Thymus (tissue), 11 donors: Measurements from ENCODE around the gene APBB1. TPM values are rescaled to one million over a fixed set of nuclear protein-coding genes. Genes with fewer than 3 reads are reported as not detected.

Experiments
- DNase-seq, 9 donors: peaks; one replicate each; pipeline ENCODE4 v3.0.0-alpha.2; 2013; ENCODE audit warnings: low spot score in 9 of 9, low read depth in 6 of 9, missing footprints in 1 of 9
- H3K27ac ChIP-seq, 2 donors: one replicate each; pipeline ENCODE4 v1.5.1; 2013; ENCODE audit warnings: control low read depth in 1 of 2, low read depth in 1 of 2, low read length in 1 of 2, mild to moderate bottlenecking in 1 of 2, moderate library complexity in 1 of 2
- H3K27me3 ChIP-seq, 2 donors: one replicate each; pipeline ENCODE4 v1.5.1; 2013; ENCODE audit warnings: low read length in 1 of 2; ENCODE audit not compliant: control insufficient read depth in 2 of 2, insufficient read depth in 1 of 2
- H3K36me3 ChIP-seq, 2 donors: one replicate each; pipeline ENCODE4 v1.5.1; 2013; ENCODE audit warnings: low read length in 1 of 2, mild to moderate bottlenecking in 1 of 2, moderate library complexity in 1 of 2; ENCODE audit not compliant: control insufficient read depth in 2 of 2, insufficient read depth in 2 of 2
- H3K4me1 ChIP-seq, 2 donors: one replicate each; pipeline ENCODE4 v1.5.1; 2013; ENCODE audit warnings: low read length in 2 of 2; ENCODE audit not compliant: control insufficient read depth in 2 of 2, insufficient read depth in 2 of 2
- H3K4me3 ChIP-seq, 2 donors: one replicate each; pipeline ENCODE4 v1.5.1; 2013; ENCODE audit warnings: low read length in 2 of 2, control low read depth in 1 of 2, mild to moderate bottlenecking in 1 of 2
- H3K9me3 ChIP-seq, 2 donors: one replicate each; pipeline ENCODE4 v1.5.1; 2013; ENCODE audit warnings: low read length in 1 of 2, mild to moderate bottlenecking in 1 of 2; ENCODE audit not compliant: control insufficient read depth in 2 of 2, insufficient read depth in 1 of 2
- WGBS: extraction: QIAGEN DNeasy Blood & Tissue Kit; methylation state at CpG from one replicate; pipeline ENCODE4 v1.1.7; 2013; 5-methylcytosine and 5-hydroxymethylcytosine counted together
- polyA plus RNA-seq: library from polyadenylated mRNA; stranded (reverse); fragments of 200-250 nt; gene quantifications from one replicate; pipeline ENCODE4 v1.2.3, GENCODE V29; 2013
- total RNA-seq: library from RNA; stranded (reverse); fragments of 120-200 nt; gene quantifications from one replicate; pipeline ENCODE4 v1.2.4, GENCODE V29; 2013
- donor health status: healthy.

APBB1 gene
- total and polyA plus RNA-seq, 2 donors = 47.0 to 70.6 TPM

DNA sequence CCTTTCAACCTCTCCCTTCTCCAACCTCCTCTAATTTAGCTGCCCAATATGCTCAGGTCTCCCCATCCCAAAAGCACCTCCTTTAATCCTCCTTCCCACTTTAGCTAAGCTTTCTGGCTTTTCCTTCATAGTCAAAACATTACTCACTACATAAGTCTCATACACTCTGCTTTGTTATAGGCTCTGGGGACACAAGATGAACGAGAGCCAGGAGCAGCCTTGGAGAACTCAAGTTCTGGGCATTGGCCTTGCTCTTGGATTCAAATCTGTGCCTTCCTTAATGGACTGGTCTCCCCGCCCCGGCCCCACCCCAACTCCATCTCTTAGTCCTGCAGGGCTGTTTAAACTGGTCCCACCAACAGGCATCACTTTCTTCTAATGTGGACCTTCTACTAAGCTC, 33.3 kb upstream of the APBB1 start:
- WGBS = 95% methylated on average over 3 of the region's 3 CpGs
- no peak overlapping the region for H3K27ac ChIP-seq
- peaks cover 4 to 18% of the 10 kb centered on the region in 2 donors for H3K36me3 ChIP-seq
- H3K27me3 ChIP-seq = no peaks in the 10 kb centered on the region
- no peaks in the 10 kb centered on the region for H3K4me1 ChIP-seq
- H3K4me3 ChIP-seq = no peak overlapping the region
- DNase-seq = no peak
- no peaks in the 10 kb centered on the region for H3K9me3 ChIP-seq

DNA sequence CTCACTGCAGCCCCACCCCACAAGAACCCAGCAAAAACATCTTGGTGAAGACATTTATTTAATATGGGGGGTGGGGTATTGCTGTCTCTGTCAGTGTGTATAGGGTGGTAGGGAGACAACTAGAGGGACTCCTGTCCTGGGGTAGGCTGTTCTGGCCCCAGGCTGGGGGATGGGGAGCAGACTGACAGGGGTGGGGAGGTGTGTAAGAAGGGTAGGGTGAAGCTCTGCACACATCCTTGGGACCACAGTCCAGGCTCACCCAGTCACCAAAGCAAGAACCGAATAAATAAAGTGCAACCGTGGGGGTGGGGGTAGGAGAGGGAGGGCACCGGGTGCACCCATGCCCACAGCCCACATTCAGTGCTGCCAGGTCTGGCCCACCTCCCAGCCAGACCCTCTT, 29.7 kb upstream of the APBB1 start:
- Histone ChIP-seq H3K36me3 (peaks cover 0 to 4% of the 10 kb centered on the region in 2 donors), H3K9me3 (no peaks in the 10 kb centered on the region), H3K27me3 (no peaks in the 10 kb centered on the region), H3K4me3 (no peak overlapping the region), H3K4me1 (peaks cover 0 to under 1% of the 10 kb centered on the region in 2 donors), H3K27ac (no peak overlapping the region)
- 100% methylated on average over 3 of the region's 3 CpGs for WGBS
- DNase-seq = no peak

DNA sequence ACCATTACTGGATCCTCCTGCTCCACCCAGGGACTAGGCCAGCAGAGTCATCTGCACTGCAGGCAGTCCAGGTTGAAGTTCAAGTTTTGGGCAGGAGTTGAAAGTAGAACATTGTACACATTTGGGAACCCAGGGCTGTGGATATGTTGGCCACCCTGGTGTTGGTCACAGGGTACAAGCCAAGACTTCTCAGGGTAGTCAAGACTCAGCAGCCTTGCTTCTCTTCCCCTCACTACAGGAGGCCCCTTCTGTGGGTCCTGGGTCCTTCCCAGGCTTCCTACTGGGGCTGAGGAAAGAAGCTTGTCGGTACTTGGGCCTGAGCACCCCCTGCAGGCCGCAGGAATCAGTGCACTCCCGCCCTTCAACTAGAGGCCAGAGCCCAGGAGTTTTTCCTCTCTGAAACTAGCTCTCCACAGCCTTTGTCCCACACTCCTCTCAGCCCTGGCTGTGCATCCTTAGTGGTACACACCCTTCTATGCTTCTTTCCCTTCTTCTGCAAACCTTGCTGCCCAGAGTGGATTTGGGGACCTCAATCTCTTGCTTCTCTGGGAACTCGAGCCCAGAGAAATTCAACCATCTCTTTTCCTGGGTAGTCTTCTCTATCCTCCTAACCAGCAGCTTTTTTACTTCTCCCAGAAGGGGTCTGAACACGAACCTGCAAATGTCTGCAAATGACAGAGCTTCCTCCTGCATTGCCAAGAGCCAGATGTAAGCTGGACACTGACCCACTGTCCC, 24.5 kb upstream of the APBB1 start:
- no peak overlapping the region for H3K27ac ChIP-seq
- H3K4me1 ChIP-seq = peaks cover 8 to 22% of the 10 kb centered on the region in 2 donors
- WGBS = 28% methylated on average over 5 of the region's 5 CpGs
- no peak overlapping the region for H3K4me3 ChIP-seq
- no peaks in the 10 kb centered on the region for H3K27me3 ChIP-seq
- H3K36me3 ChIP-seq = no peaks in the 10 kb centered on the region
- peak; percentile 33 to 76 (median 52) for DNase-seq
- no peaks in the 10 kb centered on the region for H3K9me3 ChIP-seq

DNA sequence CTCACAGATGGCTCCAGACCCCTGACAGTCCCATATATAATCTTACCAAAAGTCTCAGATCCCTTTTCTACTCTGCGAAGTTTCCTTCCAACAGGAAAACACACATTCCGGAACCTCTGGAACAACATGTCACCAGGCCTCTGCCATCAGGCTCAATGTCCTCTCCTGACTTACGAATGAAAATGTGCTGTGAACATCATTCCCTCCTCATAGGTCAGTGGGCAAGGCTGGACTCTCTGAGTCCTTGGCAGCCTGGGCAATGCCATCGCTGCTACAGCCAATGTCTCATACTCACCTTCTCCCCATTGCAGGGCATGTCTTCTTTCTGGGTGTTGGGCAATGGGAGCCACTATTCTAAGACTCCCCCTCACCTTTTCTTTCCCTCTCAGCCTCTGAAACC, 23.5 kb upstream of the APBB1 start:
- Histone ChIP-seq H3K4me1 (peaks cover 13 to 31% of the 10 kb centered on the region in 2 donors), H3K4me3 (no peak overlapping the region), H3K36me3 (no peaks in the 10 kb centered on the region), H3K27me3 (no peaks in the 10 kb centered on the region), H3K27ac (no peak overlapping the region), H3K9me3 (no peaks in the 10 kb centered on the region)
- DNase-seq = no peak
- WGBS = 97% methylated on average over 4 of the region's 4 CpGs

DNA sequence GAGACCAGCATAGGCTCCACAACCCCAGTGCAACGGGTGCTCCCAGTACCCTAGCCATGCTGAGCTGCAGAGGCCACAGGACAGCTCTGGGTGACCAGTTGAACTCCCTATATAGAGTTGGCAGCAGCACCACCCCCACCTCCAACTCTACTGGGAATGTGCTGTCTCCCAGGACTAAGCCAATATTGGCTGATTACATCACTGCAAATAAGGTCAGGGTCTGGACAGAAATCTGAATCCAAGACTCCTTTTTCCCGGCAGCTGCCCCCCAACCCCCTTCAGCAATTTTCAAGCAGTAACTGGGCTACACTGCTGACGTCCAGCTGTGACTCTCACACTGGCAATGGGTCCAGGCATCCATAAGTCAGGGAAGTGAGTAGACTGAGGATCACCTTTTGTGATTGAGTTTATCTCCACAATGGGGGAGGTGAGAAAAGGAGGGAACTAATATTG, 22.0 kb upstream of the APBB1 start, which contains the start of gene HPX:
Gene HPX, minus strand, starts transcription at position 82 of the 453 bp plus-strand sequence. Its CDS starts 24 bp downstream, at position 58.
- no peaks in the 10 kb centered on the region for H3K9me3 ChIP-seq
- peaks cover 14 to 31% of the 10 kb centered on the region in 2 donors for H3K4me1 ChIP-seq
- no peak within 1 kb of the TSS for H3K4me3 ChIP-seq
- no peaks in the 10 kb centered on the region for H3K27me3 ChIP-seq
- no peak within 1 kb of the TSS for H3K27ac ChIP-seq
- no peaks in the 10 kb centered on the region for H3K36me3 ChIP-seq
- WGBS = 97% methylated on average over 3 of the region's 3 CpGs
- no peak for DNase-seq

DNA sequence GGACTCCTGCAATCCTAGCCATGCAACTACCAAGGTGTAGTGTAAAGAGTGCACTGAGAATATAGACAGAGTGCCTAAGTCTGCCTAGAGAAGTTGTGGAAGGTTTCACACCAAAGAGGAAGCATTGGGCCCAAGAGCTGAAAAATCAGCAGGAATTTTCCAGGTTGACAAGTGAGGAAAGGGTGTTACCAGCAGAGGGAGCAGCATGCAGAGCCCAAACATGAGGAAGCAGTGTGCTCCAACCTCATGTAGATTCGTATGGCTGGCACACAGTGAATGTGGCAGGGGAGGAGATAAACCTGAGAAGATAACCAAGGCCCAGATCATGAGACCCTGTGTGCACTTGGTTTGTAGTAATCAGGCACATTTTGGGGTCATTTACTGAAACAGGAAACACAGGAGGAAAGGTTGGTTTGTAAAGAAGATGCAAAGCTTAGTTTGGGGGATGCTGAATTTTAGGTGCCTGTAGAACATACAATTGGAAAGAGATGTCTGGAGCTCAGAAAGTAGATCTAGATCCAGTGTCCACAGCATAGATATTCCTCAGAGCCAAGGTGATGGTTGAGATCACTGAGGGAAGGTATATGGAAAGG, 20.2 kb upstream of the APBB1 start:
- Histone ChIP-seq H3K27me3 (no peaks in the 10 kb centered on the region), H3K27ac (no peak overlapping the region), H3K4me3 (no peak overlapping the region), H3K36me3 (no peaks in the 10 kb centered on the region), H3K9me3 (no peaks in the 10 kb centered on the region), H3K4me1 (peaks cover 16 to 31% of the 10 kb centered on the region in 2 donors)
- 29% methylated on average over 1 of the region's 1 CpG for WGBS
- DNase-seq = peak in 7 of 9 donors; percentile 42 to 79 (median 53)

DNA sequence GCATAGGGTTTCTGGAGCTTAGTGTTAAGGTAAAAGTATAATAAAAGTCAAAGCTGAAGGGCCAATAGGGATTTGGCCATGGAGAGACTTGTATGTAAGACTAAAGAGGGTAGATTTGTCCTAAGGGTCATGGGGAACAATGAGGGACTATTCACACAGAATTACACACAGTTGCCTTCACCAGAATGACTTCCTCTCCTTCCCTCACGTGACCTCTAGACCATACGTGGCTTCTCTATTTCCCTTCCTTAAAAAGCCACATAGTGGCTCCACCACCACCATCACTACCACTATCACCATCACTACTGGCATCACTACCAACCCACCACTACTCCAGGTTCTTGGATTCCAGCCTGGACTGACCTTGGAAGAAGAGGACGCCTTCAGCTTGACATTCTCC, 19.1 kb upstream of the APBB1 start:
- H3K27me3 ChIP-seq = no peaks in the 10 kb centered on the region
- DNase-seq = peak in 1 of 9 donors; percentile 47
- WGBS = 44% methylated on average over 3 of the region's 3 CpGs
- no peaks in the 10 kb centered on the region for H3K9me3 ChIP-seq
- H3K4me1 ChIP-seq = peaks cover 16 to 24% of the 10 kb centered on the region in 2 donors
- H3K36me3 ChIP-seq = no peaks in the 10 kb centered on the region
- no peak overlapping the region for H3K4me3 ChIP-seq
- no peak overlapping the region for H3K27ac ChIP-seq

DNA sequence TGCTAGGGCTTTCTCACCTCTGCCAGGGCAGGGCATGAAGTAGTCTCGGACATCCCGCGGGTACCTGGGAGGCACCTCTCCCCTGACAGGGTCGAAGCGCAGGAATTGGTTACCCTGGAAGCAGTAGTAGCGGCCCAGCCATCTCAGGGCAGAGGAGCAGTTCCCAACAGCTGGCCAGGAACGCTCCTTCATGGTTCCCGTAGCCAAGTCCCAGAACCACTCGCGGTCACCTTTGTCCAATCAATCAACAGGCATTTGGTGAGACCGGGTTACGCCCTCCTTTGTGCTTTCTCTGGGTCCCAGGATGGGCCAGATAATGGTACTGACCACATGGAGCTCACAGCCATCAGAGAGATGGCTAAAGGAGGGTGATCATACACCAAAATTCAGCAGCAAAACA, 18.5 kb upstream of the APBB1 start:
- Histone ChIP-seq H3K9me3 (no peaks in the 10 kb centered on the region), H3K4me3 (no peak overlapping the region), H3K27me3 (no peaks in the 10 kb centered on the region), H3K27ac (no peak overlapping the region), H3K4me1 (peaks cover 16 to 23% of the 10 kb centered on the region in 2 donors), H3K36me3 (no peaks in the 10 kb centered on the region)
- no peak for DNase-seq
- 98% methylated on average over 12 of the region's 12 CpGs for WGBS

DNA sequence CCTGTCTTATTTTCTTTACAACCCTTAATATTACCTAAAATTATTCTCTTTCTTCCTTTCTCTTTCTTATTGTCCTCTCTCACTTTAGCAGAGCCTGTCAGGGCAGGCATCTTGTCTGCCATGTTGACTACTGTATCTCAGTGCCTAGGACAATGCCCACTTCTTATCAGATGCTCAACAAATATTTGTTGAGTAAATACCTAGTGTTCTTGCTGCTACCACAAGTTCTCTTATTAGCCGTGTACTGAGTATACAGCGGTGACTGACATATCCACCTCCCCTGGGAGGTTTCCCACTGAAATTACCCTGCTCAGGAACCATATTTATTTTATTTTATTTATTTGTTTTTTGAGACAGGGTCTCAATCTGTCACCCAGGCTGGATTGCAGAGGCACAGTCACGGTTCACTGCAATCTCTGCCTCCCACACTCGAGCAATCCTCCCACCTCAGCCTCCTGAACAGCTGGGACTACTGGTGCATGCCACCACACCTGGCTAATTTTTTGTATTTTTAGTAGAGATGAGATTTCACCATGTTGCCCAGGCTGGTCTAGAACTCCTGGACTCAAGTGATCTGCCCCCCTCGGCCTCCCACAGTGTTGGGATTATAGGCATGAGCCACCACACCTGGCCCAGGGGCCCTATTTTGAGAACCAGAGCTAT, 15.2 kb upstream of the APBB1 start:
- no peaks in the 10 kb centered on the region for H3K9me3 ChIP-seq
- no peaks in the 10 kb centered on the region for H3K36me3 ChIP-seq
- H3K4me3 ChIP-seq = no peak overlapping the region
- no peak overlapping the region for H3K27ac ChIP-seq
- no peak for DNase-seq
- peaks cover 11 to 14% of the 10 kb centered on the region in 2 donors for H3K4me1 ChIP-seq
- H3K27me3 ChIP-seq = no peaks in the 10 kb centered on the region
- 92% methylated on average over 5 of the region's 5 CpGs for WGBS
